Caco-2 (cell line): ENCODE data around the gene PCDHB4. TPM values are rescaled to one million over a fixed set of nuclear protein-coding genes. Genes with fewer than 3 reads are reported as not detected.
A peak's percentile ranks its signal among the peaks of the same experiment; 100 is the strongest.
"Not testable (repeated sequence)": the region's sequence is repeated elsewhere in the genome, so short reads cannot be mapped to it uniquely, and the experiment has no call there.

Source experiments
- BruUV-seq: library from RNA; stranded (reverse); fragments of 400-500 nt; replicated peaks from 2 replicates; lab custom pipeline; 2021; lab: Mats Ljungman, UMichigan
- CTCF ChIA-PET: fragments of 300-600 bp; sonication (Branson Sonifier 250); formaldehyde crosslinking; loops from one replicate; lab custom pipeline; 2022; ENCODE audit warnings: antibody characterized with exemption; lab: Charles Lee
- POLR2A ChIA-PET: fragments of 300-600 bp; sonication (Branson Sonifier 250); formaldehyde crosslinking; loops from one replicate; lab custom pipeline; 2022; ENCODE audit warnings: antibody characterized with exemption; lab: Charles Lee
- DNase-seq, 2 experiments: peaks; one replicate each; pipeline versions ENCODE4 v3.0.0 to v3.0.0-alpha.2; 2020 to 2022
- H3K27me3 ChIP-seq: replicated peaks from 2 replicates; pipeline ENCODE4 v1.6.0; 2011; ENCODE audit warnings: low read length; ENCODE audit not compliant: control insufficient read depth, insufficient read depth
- H3K36me3 ChIP-seq: 2 replicates; pipeline ENCODE4 v1.5.1; 2011; ENCODE audit warnings: low read length; ENCODE audit not compliant: control insufficient read depth, insufficient read depth
- H3K4me1 ChIP-seq: fragments of 250-450 bp; sonication (Bioruptor Pico); 2 replicates; pipeline ENCODE4 v1.5.1; 2020; ENCODE audit warnings: mild to moderate bottlenecking
- H3K4me3 ChIP-seq: 2 replicates; pipeline ENCODE4 v1.5.1; 2011; ENCODE audit warnings: low read depth, mild to moderate bottlenecking, control low read depth, low read length
- H3K9me3 ChIP-seq: fragments of 250-450 bp; sonication (Bioruptor Pico); 2 replicates; pipeline ENCODE4 v1.5.1; 2020; ENCODE audit warnings: mild to moderate bottlenecking, moderate library complexity
- H3K27ac Mint-ChIP-seq: one replicate; pipeline ENCODE4 v1.8.0; 2022; ENCODE audit warnings: mixed read lengths; ENCODE audit not compliant: unreplicated experiment
- H3K27me3 Mint-ChIP-seq: one replicate; pipeline ENCODE4 v1.8.0; 2022; ENCODE audit warnings: mixed read lengths; ENCODE audit not compliant: insufficient read depth, unreplicated experiment
- H3K36me3 Mint-ChIP-seq: one replicate; pipeline ENCODE4 v1.8.0; 2022; ENCODE audit warnings: mild to moderate bottlenecking, mixed read lengths; ENCODE audit not compliant: insufficient read depth, unreplicated experiment
- H3K4me1 Mint-ChIP-seq: one replicate; pipeline ENCODE4 v1.8.0; 2022; ENCODE audit warnings: low read depth, mixed read lengths; ENCODE audit not compliant: unreplicated experiment
- H3K4me3 Mint-ChIP-seq: one replicate; pipeline ENCODE4 v1.8.0; 2022; ENCODE audit warnings: mild to moderate bottlenecking, moderate library complexity, mixed read lengths; ENCODE audit not compliant: unreplicated experiment
- H3K9me3 Mint-ChIP-seq: one replicate; pipeline ENCODE4 v1.8.0; 2022; ENCODE audit warnings: mixed read lengths; ENCODE audit not compliant: unreplicated experiment
- intact Hi-C: fragments of 100-400 bp; cut with micrococcal nuclease; formaldehyde crosslinking; loops from one replicate; pipeline ENCODE4 v1.10.0; 2022; ENCODE audit not compliant: unreplicated experiment
- total RNA-seq: library from RNA; stranded (reverse); gene quantifications from 2 replicates; pipeline ENCODE4 v1.2.3, GENCODE V29; 2022
- TF ChIP-seq, protein P1 (sequence below), 2 experiments: fragments of 200-600 bp in 1 of 2; IDR thresholded peaks; 1 replicate in 1 of 2; 2 replicates in 1 of 2; pipeline versions ENCODE4 v1.5.1 to v1.8.0; 2011 to 2022; ENCODE audit warnings: antibody characterized with exemption in 1 of 2, control low read depth in 1 of 2, inconsistent platforms in 1 of 2, low read depth in 1 of 2, low read length in 1 of 2, mild to moderate bottlenecking in 1 of 2, moderate library complexity in 1 of 2; ENCODE audit not compliant: insufficient read depth in 1 of 2, severe bottlenecking in 1 of 2, unreplicated experiment in 1 of 2

The PCDHB4 gene
- total RNA-seq, 1 experiment from 2014 or later: not detected

DNA sequence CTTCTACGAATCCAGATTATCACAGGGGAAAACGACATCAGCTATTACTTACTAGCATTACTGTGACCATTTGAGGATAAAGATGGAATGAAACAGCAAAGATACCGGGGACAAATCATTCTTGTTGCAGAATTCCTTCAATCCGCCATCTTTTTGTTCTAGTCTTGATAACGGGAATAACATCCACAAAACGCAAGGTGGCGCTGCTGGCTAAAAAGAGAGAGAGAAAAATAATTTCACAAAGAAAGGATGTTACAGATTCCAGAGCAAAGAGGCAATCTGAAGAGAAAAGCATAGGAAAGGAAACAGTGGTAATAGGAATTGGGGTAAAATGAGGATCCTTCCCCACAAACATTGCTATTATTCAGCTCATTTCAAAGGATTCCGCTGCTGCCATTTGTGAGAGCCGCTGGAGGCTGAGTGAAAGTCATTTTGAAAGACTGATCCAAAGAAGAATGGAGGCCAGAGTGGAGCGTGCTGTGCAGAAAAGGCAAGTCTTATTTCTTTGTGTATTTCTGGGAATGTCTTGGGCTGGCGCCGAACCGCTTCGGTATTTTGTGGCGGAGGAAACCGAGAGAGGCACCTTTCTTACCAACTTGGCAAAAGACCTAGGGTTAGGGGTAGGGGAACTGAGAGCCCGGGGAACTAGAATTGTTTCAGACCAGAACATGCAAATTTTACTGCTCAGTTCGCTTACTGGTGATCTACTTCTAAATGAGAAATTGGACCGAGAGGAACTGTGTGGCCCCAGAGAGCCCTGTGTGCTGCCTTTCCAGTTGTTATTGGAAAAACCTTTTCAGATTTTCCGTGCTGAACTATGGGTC lies 51.0 kb downstream of the PCDHB4 start, which contains the start of gene PCDHB7:
TSS of gene PCDHB7 (plus strand) at position 264 of the 824 bp plus-strand sequence. CDS start at position 456, 192 bp downstream.
- Mint-ChIP-seq H3K9me3 (peaks cover 31% of the 10 kb centered on the region), H3K4me1 (no peaks in the 10 kb centered on the region), H3K27ac (no peak within 1 kb of the TSS), H3K36me3 (no peaks in the 10 kb centered on the region), H3K27me3 (no peaks in the 10 kb centered on the region), H3K4me3 (no peak within 1 kb of the TSS)
- ChIA-PET CTCF (interaction anchor here (0.7 to 0.9 kb wide), 2 partner anchors 10 to 391 kb away, joined by 3 read pairs; partner anchors contain the start of gene PCDHB16), POLR2A (no interaction called here)
- Histone ChIP-seq H3K36me3 (no peaks in the 10 kb centered on the region), H3K4me3 (no peak within 1 kb of the TSS), H3K4me1 (no peaks in the 10 kb centered on the region), H3K9me3 (no peaks in the 10 kb centered on the region), H3K27me3 (no peaks in the 10 kb centered on the region)
- intact Hi-C loops: no loop called here
- no TSS peak for BruUV-seq
- DNase-seq: no peak
- TF ChIP-seq, protein P1, sequence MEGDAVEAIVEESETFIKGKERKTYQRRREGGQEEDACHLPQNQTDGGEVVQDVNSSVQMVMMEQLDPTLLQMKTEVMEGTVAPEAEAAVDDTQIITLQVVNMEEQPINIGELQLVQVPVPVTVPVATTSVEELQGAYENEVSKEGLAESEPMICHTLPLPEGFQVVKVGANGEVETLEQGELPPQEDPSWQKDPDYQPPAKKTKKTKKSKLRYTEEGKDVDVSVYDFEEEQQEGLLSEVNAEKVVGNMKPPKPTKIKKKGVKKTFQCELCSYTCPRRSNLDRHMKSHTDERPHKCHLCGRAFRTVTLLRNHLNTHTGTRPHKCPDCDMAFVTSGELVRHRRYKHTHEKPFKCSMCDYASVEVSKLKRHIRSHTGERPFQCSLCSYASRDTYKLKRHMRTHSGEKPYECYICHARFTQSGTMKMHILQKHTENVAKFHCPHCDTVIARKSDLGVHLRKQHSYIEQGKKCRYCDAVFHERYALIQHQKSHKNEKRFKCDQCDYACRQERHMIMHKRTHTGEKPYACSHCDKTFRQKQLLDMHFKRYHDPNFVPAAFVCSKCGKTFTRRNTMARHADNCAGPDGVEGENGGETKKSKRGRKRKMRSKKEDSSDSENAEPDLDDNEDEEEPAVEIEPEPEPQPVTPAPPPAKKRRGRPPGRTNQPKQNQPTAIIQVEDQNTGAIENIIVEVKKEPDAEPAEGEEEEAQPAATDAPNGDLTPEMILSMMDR (IDR thresholded peaks at IDR 0.05; ENCODE audit: insufficient read depth in 1 of 2, low read depth in 1 of 2, low read length in 1 of 2, severe bottlenecking in 1 of 2, unreplicated experiment in 1 of 2): peak; percentile 8 to 27

DNA sequence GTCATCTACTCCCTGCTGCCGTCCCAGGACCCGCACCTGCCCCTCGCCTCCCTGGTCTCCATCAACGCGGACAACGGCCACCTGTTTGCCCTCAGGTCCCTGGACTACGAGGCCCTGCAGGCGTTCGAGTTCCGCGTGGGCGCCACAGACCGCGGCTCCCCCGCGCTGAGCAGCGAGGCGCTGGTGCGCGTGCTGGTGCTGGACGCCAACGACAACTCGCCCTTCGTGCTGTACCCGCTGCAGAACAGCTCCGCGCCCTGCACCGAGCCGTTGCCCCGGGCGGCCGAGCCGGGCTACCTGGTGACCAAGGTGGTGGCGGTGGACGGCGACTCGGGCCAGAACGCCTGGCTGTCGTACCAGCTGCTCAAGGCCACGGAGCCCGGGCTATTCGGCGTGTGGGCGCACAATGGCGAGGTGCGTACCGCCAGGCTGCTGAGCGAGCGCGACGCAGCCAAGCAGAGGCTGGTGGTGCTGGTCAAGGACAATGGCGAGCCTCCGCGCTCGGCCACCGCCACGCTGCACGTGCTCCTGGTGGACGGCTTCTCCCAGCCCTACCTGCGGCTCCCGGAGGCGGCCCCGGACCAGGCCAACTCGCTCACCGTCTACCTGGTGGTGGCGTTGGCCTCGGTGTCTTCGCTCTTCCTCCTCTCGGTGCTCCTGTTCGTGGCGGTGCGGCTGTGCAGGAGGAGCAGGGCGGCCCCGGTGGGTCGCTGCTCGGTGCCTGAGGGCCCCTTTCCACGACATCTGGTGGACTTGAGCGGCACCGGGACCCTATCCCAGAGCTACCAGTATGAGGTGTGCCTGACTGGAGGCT lies 52.9 kb downstream of the PCDHB4 start:
- H3K4me1 Mint-ChIP-seq, H3K4me3 Mint-ChIP-seq, DNase-seq, H3K27me3 Mint-ChIP-seq, H3K27me3 ChIP-seq, BruUV-seq, H3K27ac Mint-ChIP-seq, POLR2A ChIA-PET, H3K36me3 ChIP-seq, H3K9me3 ChIP-seq, H3K36me3 Mint-ChIP-seq, CTCF ChIA-PET, H3K4me1 ChIP-seq, H3K4me3 ChIP-seq, intact Hi-C loops: not testable (repeated sequence)
- peaks cover 18% of the 10 kb centered on the region for H3K9me3 Mint-ChIP-seq

Other genes starting within 250 kb of the PCDHB4 start
- not detected in 2 replicates for gene PCDHA12, start 246.5 kb upstream of the PCDHB4 start, total RNA-seq
- gene PCDHA13, start 239.7 kb upstream of the PCDHB4 start, total RNA-seq: not detected in 2 replicates
- gene PCDHAC1, start 195.5 kb upstream of the PCDHB4 start, total RNA-seq: not detected in 2 replicates
- gene PCDHAC2, start 155.3 kb upstream of the PCDHB4 start, total RNA-seq: not detected in 2 replicates
- gene PCDHB1, start 70.4 kb upstream of the PCDHB4 start, total RNA-seq: not detected in 2 replicates
- 0.20 and 0.21 TPM in 2 replicates for gene PCDHB2, start 27.2 kb upstream of the PCDHB4 start, total RNA-seq
- gene PCDHB3, start 21.3 kb upstream of the PCDHB4 start, total RNA-seq: not detected in 2 replicates
- gene PCDHB5, start 13.4 kb downstream of the PCDHB4 start, total RNA-seq: not detected in 2 replicates
- not detected in 2 replicates for gene PCDHB6, start 28.2 kb downstream of the PCDHB4 start, total RNA-seq
- not detected in 2 replicates for gene PCDHB7, start 50.8 kb downstream of the PCDHB4 start, total RNA-seq
- gene PCDHB8, start 56.0 kb downstream of the PCDHB4 start, total RNA-seq: not detected in 2 replicates
- 0.07 TPM in 1 of 2 replicates, not detected in the other for gene PCDHB16, start 60.6 kb downstream of the PCDHB4 start, total RNA-seq
- gene PCDHB9, start 65.3 kb downstream of the PCDHB4 start, total RNA-seq: not detected in 2 replicates
- gene PCDHB10, start 70.5 kb downstream of the PCDHB4 start, total RNA-seq: 0.09 TPM in 1 of 2 replicates, not detected in the other
- gene PCDHB11, start 77.8 kb downstream of the PCDHB4 start, total RNA-seq: 0.12 TPM in 1 of 2 replicates, not detected in the other
- 0.12 TPM in 1 of 2 replicates, not detected in the other for gene PCDHB12, start 86.9 kb downstream of the PCDHB4 start, total RNA-seq
- 0.12 TPM in 1 of 2 replicates, not detected in the other for gene PCDHB13, start 92.1 kb downstream of the PCDHB4 start, total RNA-seq
- gene PCDHB14, start 101.5 kb downstream of the PCDHB4 start, total RNA-seq: 0.41 and 0.44 TPM in 2 replicates
- gene PCDHB15, start 123.6 kb downstream of the PCDHB4 start, total RNA-seq: 0.21 TPM in 1 of 2 replicates, not detected in the other
- gene SLC25A2, start 182.2 kb downstream of the PCDHB4 start, total RNA-seq: 0.64 and 0.67 TPM in 2 replicates
- 77.2 and 78.7 TPM in 2 replicates for gene TAF7, start 199.0 kb downstream of the PCDHB4 start, total RNA-seq
- gene PCDHGA1, start 208.7 kb downstream of the PCDHB4 start, total RNA-seq: 0.64 and 1.1 TPM in 2 replicates
- gene PCDHGA2, start 216.9 kb downstream of the PCDHB4 start, total RNA-seq: 0.20 and 0.23 TPM in 2 replicates
- gene PCDHGA3, start 222.0 kb downstream of the PCDHB4 start, total RNA-seq: 0.11 TPM in 1 of 2 replicates, not detected in the other
- gene PCDHGB1, start 228.3 kb downstream of the PCDHB4 start, total RNA-seq: 0.60 and 0.66 TPM in 2 replicates
- gene PCDHGA4, start 233.2 kb downstream of the PCDHB4 start, total RNA-seq: 0.49 and 0.54 TPM in 2 replicates
- 1.00 and 1.3 TPM in 2 replicates for gene PCDHGB2, start 238.2 kb downstream of the PCDHB4 start, total RNA-seq
- 0.57 and 0.72 TPM in 2 replicates for gene PCDHGA5, start 242.3 kb downstream of the PCDHB4 start, total RNA-seq
- gene PCDHGB3, start 248.4 kb downstream of the PCDHB4 start, total RNA-seq: 0.54 and 0.60 TPM in 2 replicates